ENCODE data around the gene EIF3L.

GRCh38 chr22:37804352-37804880 is 44.8 kb upstream of the EIF3L start:
- TF ChIP-seq CTCF (IDR thresholded peaks at IDR 0.05; ENCODE audit: extremely low read depth in 1 of 2, insufficient read depth in 1 of 2, low read depth in 1 of 2, low read length in 2 of 2) (no peak), EZH2 (IDR thresholded peaks at IDR 0.05; ENCODE audit: borderline replicate concordance, low read depth, low read length, severe bottlenecking) (no peak), FOS (IDR thresholded peaks at IDR 0.05; ENCODE audit: borderline replicate concordance, insufficient read depth, low read length) (no peak), POLR2A (IDR thresholded peaks at IDR 0.05; ENCODE audit: low read depth, low read length) (no peak), POLR2AphosphoS5 (IDR thresholded peaks at IDR 0.05; ENCODE audit: insufficient read depth, low read depth, low read length) (no peak)

Measured in endothelial cell of umbilical vein (primary cell).